Kidney (tissue), 14 donors: ENCODE measurements around the gene REEP1. TPM values are rescaled to one million over a fixed set of nuclear protein-coding genes. Genes with fewer than 3 reads are reported as not detected.

Source experiments
- DNase-seq, 5 donors: peaks; one replicate each; pipeline ENCODE4 v3.0.0-alpha.2; 2013 to 2020
- FAIRE-seq: peaks from 2 replicates; lab custom pipeline; 2012; peaks lifted over from hg19 to GRCh38; lab: Jason Lieb, UNC
- H3K27ac ChIP-seq, 2 donors: one replicate each; pipeline ENCODE4 v1.7.0; 2013; ENCODE audit warnings: low read depth in 2 of 2, low read length in 2 of 2, inconsistent platforms in 1 of 2
- H3K27me3 ChIP-seq: one replicate; pipeline ENCODE4 v1.7.1; 2013; ENCODE audit warnings: low read length, inconsistent platforms; ENCODE audit not compliant: control insufficient read depth, insufficient read depth
- H3K36me3 ChIP-seq, 3 donors: one replicate each; pipeline versions ENCODE4 v1.7.0 to v1.7.1; 2013; ENCODE audit warnings: low read length in 3 of 3, control low read depth in 1 of 3, inconsistent platforms in 1 of 3; ENCODE audit not compliant: insufficient read depth in 3 of 3, control insufficient read depth in 2 of 3
- H3K4me1 ChIP-seq, 3 donors: one replicate each; pipeline versions ENCODE4 v1.7.0 to v1.7.1; 2013; ENCODE audit warnings: low read length in 3 of 3, inconsistent platforms in 1 of 3, low read depth in 1 of 3; ENCODE audit not compliant: control insufficient read depth in 2 of 3, insufficient read depth in 2 of 3
- H3K4me3 ChIP-seq, 3 donors: one replicate each; pipeline versions ENCODE4 v1.7.0 to v1.8.1; 2013; ENCODE audit warnings: low read length in 3 of 3, control low read depth in 1 of 3, inconsistent platforms in 1 of 3
- H3K9ac ChIP-seq, 3 donors: one replicate each; pipeline versions ENCODE4 v1.7.0 to v1.7.1; 2013; ENCODE audit warnings: low read length in 3 of 3, control low read depth in 1 of 3, inconsistent platforms in 1 of 3
- H3K9me3 ChIP-seq, 3 donors: one replicate each; pipeline versions ENCODE4 v1.7.0 to v1.7.1; 2013; ENCODE audit warnings: low read length in 3 of 3, control low read depth in 1 of 3, inconsistent platforms in 1 of 3; ENCODE audit not compliant: control insufficient read depth in 2 of 3, insufficient read depth in 1 of 3
- intact Hi-C: fragments of 100-400 bp; cut with DNase I; formaldehyde crosslinking; loops from one replicate; pipeline ENCODE4 v1.11.1; 2022
- polyA plus RNA-seq: library from polyadenylated mRNA; stranded (reverse); fragments of 350-450 nt; fragmentation: Illumina TruSeq; extraction: RNeasy Lipid Tissue Mini Kit (QIAGEN cat#74804); gene quantifications from one replicate; pipeline ENCODE4 v1.2.3, GENCODE V29; 2014; ENCODE audit warnings: low read depth, low replicate concordance; ENCODE audit not compliant: insufficient read depth
- total RNA-seq: library from RNA; stranded (reverse); fragmentation: NEBNext Ultra II Directional; extraction: Animal tissue kit (Norgen Biotek cat#: 25700); gene quantifications from one replicate; pipeline ENCODE4 v1.2.1, GENCODE V29; 2021
- TF ChIP-seq, protein P1 (sequence below): IDR thresholded peaks from 3 replicates; pipeline ENCODE4 v1.5.1; 2012; ENCODE audit warnings: mild to moderate bottlenecking, moderate library complexity, borderline replicate concordance; ENCODE audit not compliant: insufficient read depth; ENCODE audit errors: extremely low read depth
- donor health status: control.
- donor health status: control.
- donor health status: control.
- donor health status: control.
- donor health status: control.
- donor health status: DM: yes; HTN: yes; CAD: no.
- donor health status: Normal renal cell carcinoma (clear cell type).

The REEP1 gene
- total and polyA plus RNA-seq, 2 donors from 2014 or later, result 3.3 to 4.3 TPM

DNA sequence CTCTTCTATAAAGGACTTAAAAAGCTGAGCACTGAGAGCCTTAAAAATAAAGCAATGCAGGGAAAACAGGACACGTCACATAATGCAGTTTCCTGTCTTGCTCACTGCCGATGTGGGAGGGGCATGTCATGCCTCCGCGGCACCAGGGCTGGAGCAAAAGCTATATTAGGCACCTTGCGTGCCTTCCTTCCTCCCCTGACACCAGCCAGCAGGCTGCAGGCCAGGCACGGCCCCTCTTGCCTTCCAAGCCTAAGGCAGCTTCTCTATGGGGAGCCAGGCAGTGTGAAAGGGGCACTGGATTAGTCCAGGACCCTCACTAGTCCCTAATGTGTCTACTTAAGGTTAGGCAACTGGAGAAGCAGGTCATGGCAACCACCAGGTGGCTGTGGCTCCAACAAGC is 111.8 kb downstream of the REEP1 start:
- TF ChIP-seq, protein P1, sequence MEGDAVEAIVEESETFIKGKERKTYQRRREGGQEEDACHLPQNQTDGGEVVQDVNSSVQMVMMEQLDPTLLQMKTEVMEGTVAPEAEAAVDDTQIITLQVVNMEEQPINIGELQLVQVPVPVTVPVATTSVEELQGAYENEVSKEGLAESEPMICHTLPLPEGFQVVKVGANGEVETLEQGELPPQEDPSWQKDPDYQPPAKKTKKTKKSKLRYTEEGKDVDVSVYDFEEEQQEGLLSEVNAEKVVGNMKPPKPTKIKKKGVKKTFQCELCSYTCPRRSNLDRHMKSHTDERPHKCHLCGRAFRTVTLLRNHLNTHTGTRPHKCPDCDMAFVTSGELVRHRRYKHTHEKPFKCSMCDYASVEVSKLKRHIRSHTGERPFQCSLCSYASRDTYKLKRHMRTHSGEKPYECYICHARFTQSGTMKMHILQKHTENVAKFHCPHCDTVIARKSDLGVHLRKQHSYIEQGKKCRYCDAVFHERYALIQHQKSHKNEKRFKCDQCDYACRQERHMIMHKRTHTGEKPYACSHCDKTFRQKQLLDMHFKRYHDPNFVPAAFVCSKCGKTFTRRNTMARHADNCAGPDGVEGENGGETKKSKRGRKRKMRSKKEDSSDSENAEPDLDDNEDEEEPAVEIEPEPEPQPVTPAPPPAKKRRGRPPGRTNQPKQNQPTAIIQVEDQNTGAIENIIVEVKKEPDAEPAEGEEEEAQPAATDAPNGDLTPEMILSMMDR, result no peak
- FAIRE-seq, result no peak
- Histone ChIP-seq H3K4me3 (no peak overlapping the region), H3K4me1 (no peaks in the 10 kb centered on the region), H3K9ac (no peak overlapping the region), H3K9me3 (no peaks in the 10 kb centered on the region), H3K27ac (peak overlapping the region in 1 of 2 donors; percentile 23), H3K27me3 (no peaks in the 10 kb centered on the region), H3K36me3 (no peaks in the 10 kb centered on the region)
- intact Hi-C loops, result loop anchor here (10.0 kb wide), 1 partner anchor 139 kb away; no protein-coding TSS in a partner anchor
- DNase-seq, result peak in 1 of 5 donors; percentile 49

DNA sequence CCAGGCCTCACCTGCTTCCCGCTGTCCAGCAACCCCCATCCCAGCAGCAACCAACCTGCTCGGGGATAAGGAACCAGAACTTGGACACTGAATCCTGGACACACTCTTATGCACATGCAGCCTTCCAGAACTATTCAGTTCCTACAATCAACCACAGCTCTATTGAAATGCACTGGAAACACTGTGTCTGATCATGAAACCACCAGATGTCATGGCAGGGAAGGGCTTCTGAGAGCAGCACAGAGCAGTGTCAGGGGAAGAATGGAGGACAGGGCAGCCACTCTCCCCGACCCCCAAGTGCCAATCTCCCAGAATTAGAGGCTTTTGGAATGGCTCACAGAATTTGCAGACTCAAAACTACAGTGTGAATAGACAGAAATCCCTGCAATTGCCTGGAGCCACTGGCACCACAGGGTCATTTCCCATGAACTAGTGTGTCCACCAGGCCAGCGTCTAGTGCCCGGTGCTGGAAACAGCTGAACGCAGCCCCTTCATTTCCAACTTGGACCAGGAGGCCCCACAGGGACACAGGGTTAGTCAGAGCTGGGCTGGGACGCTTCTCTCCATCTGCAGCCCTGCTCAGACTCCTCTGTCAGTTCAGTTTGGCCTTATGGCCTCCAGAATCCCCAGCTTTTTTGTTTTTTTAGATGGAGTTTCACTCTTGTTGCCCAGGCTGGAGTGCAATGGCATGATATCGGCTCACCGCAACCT is 112.6 kb downstream of the REEP1 start:
- FAIRE-seq, result no peak
- intact Hi-C loops, result loop anchor here (10.0 kb wide), 1 partner anchor 140 kb away; no protein-coding TSS in a partner anchor

GRCh38 chr2:86223927-86224560 is 113.4 kb downstream of the REEP1 start:
- FAIRE-seq, result no peak
- H3K9ac ChIP-seq, result no peak overlapping the region
- H3K4me1 ChIP-seq, result no peaks in the 10 kb centered on the region
- no peaks in the 10 kb centered on the region for H3K9me3 ChIP-seq
- DNase-seq, result no peak
- intact Hi-C loops, result loop anchor here (10.0 kb wide), 1 partner anchor 141 kb away; no protein-coding TSS in a partner anchor
- H3K4me3 ChIP-seq, result no peak overlapping the region
- no peaks in the 10 kb centered on the region for H3K36me3 ChIP-seq
- no peaks in the 10 kb centered on the region for H3K27me3 ChIP-seq
- no peak overlapping the region for H3K27ac ChIP-seq
- TF ChIP-seq, protein P1, result no peak

More for the DNA sequence above, 112.6 kb downstream of the REEP1 start:
- no peak for DNase-seq
- Histone ChIP-seq H3K4me3 (no peak overlapping the region), H3K9ac (no peak overlapping the region), H3K9me3 (no peaks in the 10 kb centered on the region), H3K27me3 (no peaks in the 10 kb centered on the region), H3K36me3 (no peaks in the 10 kb centered on the region), H3K4me1 (no peaks in the 10 kb centered on the region), H3K27ac (no peak overlapping the region)
- TF ChIP-seq, protein P1, result no peak
